ENCODE results near the gene PMVK.

The PMVK gene

GRCh38 chr1:154895798-154896197 lies 40.7 kb downstream of the PMVK start:
- no peaks in the 10 kb centered on the region for H3K27me3 ChIP-seq (ENCODE audit: control insufficient read depth in 3 of 3, insufficient read depth in 3 of 3, low read depth in 1 of 3, low read length in 3 of 3)
- DNase-seq (ENCODE audit: low spot score): no peak
- no peaks in the 10 kb centered on the region for H3K36me3 ChIP-seq (replicated peaks in 1 of 2; ENCODE audit: control insufficient read depth in 2 of 2, insufficient read depth in 2 of 2, low read length in 2 of 2)
- H3K9ac ChIP-seq (ENCODE audit: low read depth, low read length, poor library complexity): no peak overlapping the region
- no peak overlapping the region for H4K8ac ChIP-seq (ENCODE audit: low read depth, low read length)
- no peaks in the 10 kb centered on the region for H3K9me3 ChIP-seq (replicated peaks in 1 of 2; ENCODE audit: control insufficient read depth in 2 of 2, insufficient read depth in 1 of 2, low read depth in 1 of 2, low read length in 2 of 2)
- no peak overlapping the region for H3K27ac ChIP-seq (replicated peaks; ENCODE audit: low read length)
- H3K4ac ChIP-seq (ENCODE audit: low read length): no peak overlapping the region
- no peak overlapping the region for H3K14ac ChIP-seq (ENCODE audit: low read length)
- H3K4me1 ChIP-seq (ENCODE audit: control insufficient read depth in 2 of 2, insufficient read depth in 1 of 2, low read depth in 1 of 2, low read length in 2 of 2): peaks cover 8 to 12% of the 10 kb centered on the region in 2 donors
- no peak overlapping the region for H3K4me3 ChIP-seq (ENCODE audit: low read length in 2 of 2)
- WGBS, 2 donors (ENCODE audit: extremely low coverage in 2 of 2, insufficient read length in 2 of 2, insufficient replicate concordance in 1 of 2): no CpG with 5 or more reads among the region's 7 CpGs
- no peak overlapping the region for H3K4me2 ChIP-seq (ENCODE audit: insufficient read depth, low read length, poor library complexity, severe bottlenecking)
- H2AK5ac ChIP-seq (ENCODE audit: low read depth, low read length): no peak overlapping the region
- no peaks in the 10 kb centered on the region for H3K79me1 ChIP-seq (ENCODE audit: low read depth, low read length)
- no peak overlapping the region for H2BK12ac ChIP-seq (ENCODE audit: low read length)
- H2AFZ ChIP-seq (ENCODE audit: low read length): no peak overlapping the region
- H2BK5ac ChIP-seq (ENCODE audit: low read length): no peak overlapping the region
- H2BK120ac ChIP-seq (ENCODE audit: low read depth, low read length): no peak overlapping the region
- H3K23ac ChIP-seq (ENCODE audit: low read depth, low read length, poor library complexity): no peak overlapping the region
- no peak overlapping the region for H4K91ac ChIP-seq (ENCODE audit: low read depth, low read length, poor library complexity)
- no peak overlapping the region for H3K18ac ChIP-seq (ENCODE audit: low read length)
- no peak overlapping the region for H2BK15ac ChIP-seq (ENCODE audit: low read length)

GRCh38 chr1:154891452-154891851 lies 45.1 kb downstream of the PMVK start:
- Histone ChIP-seq H3K9me3 (replicated peaks in 1 of 2; ENCODE audit: control insufficient read depth in 2 of 2, insufficient read depth in 1 of 2, low read depth in 1 of 2, low read length in 2 of 2) (no peaks in the 10 kb centered on the region), H3K27ac (replicated peaks; ENCODE audit: low read length) (no peak overlapping the region), H3K9ac (ENCODE audit: low read depth, low read length, poor library complexity) (no peak overlapping the region), H3K4me2 (ENCODE audit: insufficient read depth, low read length, poor library complexity, severe bottlenecking) (no peak overlapping the region), H3K23ac (ENCODE audit: low read depth, low read length, poor library complexity) (no peak overlapping the region), H2BK5ac (ENCODE audit: low read length) (no peak overlapping the region), H3K36me3 (replicated peaks in 1 of 2; ENCODE audit: control insufficient read depth in 2 of 2, insufficient read depth in 2 of 2, low read length in 2 of 2) (no peaks in the 10 kb centered on the region), H2BK12ac (ENCODE audit: low read length) (no peak overlapping the region), H2BK120ac (ENCODE audit: low read depth, low read length) (no peak overlapping the region), H3K14ac (ENCODE audit: low read length) (no peak overlapping the region), H4K8ac (ENCODE audit: low read depth, low read length) (no peak overlapping the region), H3K79me1 (ENCODE audit: low read depth, low read length) (no peaks in the 10 kb centered on the region), H3K4me1 (ENCODE audit: control insufficient read depth in 2 of 2, insufficient read depth in 1 of 2, low read depth in 1 of 2, low read length in 2 of 2) (peaks cover 0 to 5% of the 10 kb centered on the region in 2 donors), H3K4me3 (ENCODE audit: low read length in 2 of 2) (no peak overlapping the region), H3K4ac (ENCODE audit: low read length) (no peak overlapping the region), H4K91ac (ENCODE audit: low read depth, low read length, poor library complexity) (no peak overlapping the region), H2BK15ac (ENCODE audit: low read length) (no peak overlapping the region), H2AK5ac (ENCODE audit: low read depth, low read length) (no peak overlapping the region), H2AFZ (ENCODE audit: low read length) (no peak overlapping the region), H3K18ac (ENCODE audit: low read length) (no peak overlapping the region), H3K27me3 (ENCODE audit: control insufficient read depth in 3 of 3, insufficient read depth in 3 of 3, low read depth in 1 of 3, low read length in 3 of 3) (no peaks in the 10 kb centered on the region)
- no peak for DNase-seq (ENCODE audit: low spot score)
- no CpG with 5 or more reads among the region's 1 CpG for WGBS, 2 donors (ENCODE audit: extremely low coverage in 2 of 2, insufficient read length in 2 of 2, insufficient replicate concordance in 1 of 2)

GRCh38 chr1:154888757-154889156 lies 47.8 kb downstream of the PMVK start:
- Histone ChIP-seq H3K9me3 (replicated peaks in 1 of 2; ENCODE audit: control insufficient read depth in 2 of 2, insufficient read depth in 1 of 2, low read depth in 1 of 2, low read length in 2 of 2) (no peaks in the 10 kb centered on the region), H3K4me2 (ENCODE audit: insufficient read depth, low read length, poor library complexity, severe bottlenecking) (no peak overlapping the region), H3K27ac (replicated peaks; ENCODE audit: low read length) (no peak overlapping the region)

GRCh38 chr1:154886281-154887015 lies 50.1 kb downstream of the PMVK start:
- no peak overlapping the region for H2AK5ac ChIP-seq (ENCODE audit: low read depth, low read length)
- no peak overlapping the region for H2BK12ac ChIP-seq (ENCODE audit: low read length)
- H3K27ac ChIP-seq (replicated peaks; ENCODE audit: low read length): no peak overlapping the region
- no peak overlapping the region for H4K91ac ChIP-seq (ENCODE audit: low read depth, low read length, poor library complexity)
- no peak overlapping the region for H2BK15ac ChIP-seq (ENCODE audit: low read length)
- no peak overlapping the region for H2BK120ac ChIP-seq (ENCODE audit: low read depth, low read length)
- no peak overlapping the region for H3K18ac ChIP-seq (ENCODE audit: low read length)
- no peak overlapping the region for H3K23ac ChIP-seq (ENCODE audit: low read depth, low read length, poor library complexity)
- H4K8ac ChIP-seq (ENCODE audit: low read depth, low read length): no peak overlapping the region
- peaks cover 0 to 5% (median 0%) of the 10 kb centered on the region in 3 experiments for H3K27me3 ChIP-seq (ENCODE audit: control insufficient read depth in 3 of 3, insufficient read depth in 3 of 3, low read depth in 1 of 3, low read length in 3 of 3)
- H3K4me3 ChIP-seq (ENCODE audit: low read length in 2 of 2): no peak overlapping the region
- WGBS, 2 donors (ENCODE audit: extremely low coverage in 2 of 2, insufficient read length in 2 of 2, insufficient replicate concordance in 1 of 2): no CpG with 5 or more reads among the region's 5 CpGs
- peaks cover 3 to 17% of the 10 kb centered on the region in 2 donors for H3K4me1 ChIP-seq (ENCODE audit: control insufficient read depth in 2 of 2, insufficient read depth in 1 of 2, low read depth in 1 of 2, low read length in 2 of 2)
- H2BK5ac ChIP-seq (ENCODE audit: low read length): no peak overlapping the region
- no peaks in the 10 kb centered on the region for H3K36me3 ChIP-seq (replicated peaks in 1 of 2; ENCODE audit: control insufficient read depth in 2 of 2, insufficient read depth in 2 of 2, low read length in 2 of 2)
- H3K4ac ChIP-seq (ENCODE audit: low read length): no peak overlapping the region
- H3K9ac ChIP-seq (ENCODE audit: low read depth, low read length, poor library complexity): no peak overlapping the region
- DNase-seq (ENCODE audit: low spot score): no peak
- H3K79me1 ChIP-seq (ENCODE audit: low read depth, low read length): no peaks in the 10 kb centered on the region
- H3K14ac ChIP-seq (ENCODE audit: low read length): no peak overlapping the region
- no peaks in the 10 kb centered on the region for H3K9me3 ChIP-seq (replicated peaks in 1 of 2; ENCODE audit: control insufficient read depth in 2 of 2, insufficient read depth in 1 of 2, low read depth in 1 of 2, low read length in 2 of 2)
- no peak overlapping the region for H2AFZ ChIP-seq (ENCODE audit: low read length)
- no peak overlapping the region for H3K4me2 ChIP-seq (ENCODE audit: insufficient read depth, low read length, poor library complexity, severe bottlenecking)

More at GRCh38 chr1:154888757-154889156, 47.8 kb downstream of the PMVK start:
- H2AK5ac ChIP-seq (ENCODE audit: low read depth, low read length): no peak overlapping the region
- no peak overlapping the region for H3K23ac ChIP-seq (ENCODE audit: low read depth, low read length, poor library complexity)
- H3K4me1 ChIP-seq (ENCODE audit: control insufficient read depth in 2 of 2, insufficient read depth in 1 of 2, low read depth in 1 of 2, low read length in 2 of 2): peaks cover 0 to 17% of the 10 kb centered on the region in 2 donors
- H2BK120ac ChIP-seq (ENCODE audit: low read depth, low read length): no peak overlapping the region
- H3K18ac ChIP-seq (ENCODE audit: low read length): no peak overlapping the region
- no peak overlapping the region for H4K91ac ChIP-seq (ENCODE audit: low read depth, low read length, poor library complexity)
- no peak overlapping the region for H3K4ac ChIP-seq (ENCODE audit: low read length)
- no peak overlapping the region for H2BK5ac ChIP-seq (ENCODE audit: low read length)
- no peaks in the 10 kb centered on the region for H3K36me3 ChIP-seq (replicated peaks in 1 of 2; ENCODE audit: control insufficient read depth in 2 of 2, insufficient read depth in 2 of 2, low read length in 2 of 2)
- H2AFZ ChIP-seq (ENCODE audit: low read length): no peak overlapping the region
- no peak overlapping the region for H3K14ac ChIP-seq (ENCODE audit: low read length)
- no peak overlapping the region for H3K9ac ChIP-seq (ENCODE audit: low read depth, low read length, poor library complexity)
- no peak for DNase-seq (ENCODE audit: low spot score)
- no CpG with 5 or more reads among the region's 7 CpGs for WGBS, 2 donors (ENCODE audit: extremely low coverage in 2 of 2, insufficient read length in 2 of 2, insufficient replicate concordance in 1 of 2)
- H4K8ac ChIP-seq (ENCODE audit: low read depth, low read length): no peak overlapping the region
- no peaks in the 10 kb centered on the region for H3K79me1 ChIP-seq (ENCODE audit: low read depth, low read length)
- no peak overlapping the region for H2BK12ac ChIP-seq (ENCODE audit: low read length)
- H3K4me3 ChIP-seq (ENCODE audit: low read length in 2 of 2): no peak overlapping the region
- no peak overlapping the region for H2BK15ac ChIP-seq (ENCODE audit: low read length)
- H3K27me3 ChIP-seq (ENCODE audit: control insufficient read depth in 3 of 3, insufficient read depth in 3 of 3, low read depth in 1 of 3, low read length in 3 of 3): no peaks in the 10 kb centered on the region

Measured in neuronal stem cell (in vitro differentiated cells).